Muscle layer of colon (tissue), 2 donors: Measurements from ENCODE around the gene B3GNT7.
"Not testable (repeated sequence)": the region's sequence is repeated elsewhere in the genome, so short reads cannot be mapped to it uniquely, and the experiment has no call there.

ENCODE experiments used
- H3K27ac ChIP-seq: one replicate; pipeline ENCODE4 v1.7.0; 2013; ENCODE audit warnings: low read depth, mild to moderate bottlenecking, low read length, moderate library complexity
- H3K27me3 ChIP-seq, 2 donors: one replicate each; pipeline ENCODE4 v1.7.0; 2013; ENCODE audit warnings: low read length in 2 of 2, mild to moderate bottlenecking in 2 of 2; ENCODE audit not compliant: insufficient read depth in 2 of 2, control insufficient read depth in 1 of 2
- H3K36me3 ChIP-seq: one replicate; pipeline ENCODE4 v1.7.0; 2013; ENCODE audit warnings: mild to moderate bottlenecking, low read length; ENCODE audit not compliant: insufficient read depth
- H3K4me1 ChIP-seq: one replicate; pipeline ENCODE4 v1.7.0; 2013; ENCODE audit warnings: mild to moderate bottlenecking, low read length; ENCODE audit not compliant: insufficient read depth
- H3K4me3 ChIP-seq, 2 donors: one replicate each; pipeline ENCODE4 v1.7.0; 2013; ENCODE audit warnings: low read length in 2 of 2, low read depth in 1 of 2, mild to moderate bottlenecking in 1 of 2, moderate library complexity in 1 of 2
- H3K9ac ChIP-seq: one replicate; pipeline ENCODE4 v1.7.0; 2013; ENCODE audit warnings: low read length
- H3K9me3 ChIP-seq: one replicate; pipeline ENCODE4 v1.7.0; 2013; ENCODE audit warnings: mild to moderate bottlenecking, low read length
- donor health status: abdominal sarcoma.
- donor health status: Adenocarcinoma of cecum.

The B3GNT7 gene

GRCh38 chr2:231398585-231398984 lies 3.1 kb downstream of the B3GNT7 start:
- H3K4me3 ChIP-seq, result no peak overlapping the region
- H3K4me1 ChIP-seq, result peaks cover 9% of the 10 kb centered on the region
- no peaks in the 10 kb centered on the region for H3K36me3 ChIP-seq
- no peaks in the 10 kb centered on the region for H3K9me3 ChIP-seq
- H3K9ac ChIP-seq, result no peak overlapping the region
- no peak overlapping the region for H3K27ac ChIP-seq
- peaks cover 0 to 23% of the 10 kb centered on the region in 2 donors for H3K27me3 ChIP-seq

- Histone ChIP-seq H3K27me3 (peaks cover 0 to 17% of the 10 kb centered on the region in 2 donors), H3K9me3 (no peaks in the 10 kb centered on the region), H3K4me1 (peaks cover 9% of the 10 kb centered on the region), H3K27ac (peak overlapping the region; percentile 34), H3K4me3 (no peak overlapping the region), H3K9ac (no peak overlapping the region), H3K36me3 (no peaks in the 10 kb centered on the region)
These were observed 3.7 kb downstream of the B3GNT7 start for GRCh38 chr2:231399046-231399852.

GRCh38 chr2:231399853-231400680 lies 4.6 kb downstream of the B3GNT7 start:
- Histone ChIP-seq H3K4me3 (no peak overlapping the region), H3K9me3 (no peaks in the 10 kb centered on the region), H3K27me3 (peaks cover 0 to 8% of the 10 kb centered on the region in 2 donors), H3K36me3 (no peaks in the 10 kb centered on the region), H3K9ac (no peak overlapping the region), H3K27ac (peak overlapping the region; percentile 34), H3K4me1 (peaks cover 9% of the 10 kb centered on the region)

- not testable (repeated sequence) for H3K27ac ChIP-seq, H3K27me3 ChIP-seq, H3K9me3 ChIP-seq, H3K4me3 ChIP-seq, H3K36me3 ChIP-seq, H3K4me1 ChIP-seq, H3K9ac ChIP-seq
These were observed 5.2 kb downstream of the B3GNT7 start for GRCh38 chr2:231400681-231401080.

- H3K27me3 ChIP-seq, H3K4me3 ChIP-seq, H3K36me3 ChIP-seq, H3K9me3 ChIP-seq, H3K4me1 ChIP-seq, H3K9ac ChIP-seq, H3K27ac ChIP-seq: not testable (repeated sequence)
These were observed 5.6 kb downstream of the B3GNT7 start for GRCh38 chr2:231401101-231401500.

- H3K36me3 ChIP-seq, H3K9ac ChIP-seq, H3K27ac ChIP-seq, H3K27me3 ChIP-seq, H3K4me1 ChIP-seq, H3K4me3 ChIP-seq, H3K9me3 ChIP-seq: not testable (repeated sequence)
These were observed 8.1 kb downstream of the B3GNT7 start for GRCh38 chr2:231403421-231404182.

GRCh38 chr2:231404183-231404578 lies 8.7 kb downstream of the B3GNT7 start:
- H3K27me3 ChIP-seq, H3K27ac ChIP-seq, H3K4me3 ChIP-seq: not testable (repeated sequence)

GRCh38 chr2:231405601-231406367 lies 10.3 kb downstream of the B3GNT7 start:
- H3K9me3 ChIP-seq, H3K9ac ChIP-seq, H3K36me3 ChIP-seq, H3K4me1 ChIP-seq, H3K27ac ChIP-seq, H3K27me3 ChIP-seq, H3K4me3 ChIP-seq: not testable (repeated sequence)

More at GRCh38 chr2:231404183-231404578, 8.7 kb downstream of the B3GNT7 start:
- H3K9me3 ChIP-seq, H3K4me1 ChIP-seq, H3K36me3 ChIP-seq, H3K9ac ChIP-seq: not testable (repeated sequence)

- H3K4me1 ChIP-seq, H3K27me3 ChIP-seq, H3K9me3 ChIP-seq, H3K9ac ChIP-seq, H3K36me3 ChIP-seq, H3K27ac ChIP-seq, H3K4me3 ChIP-seq: not testable (repeated sequence)
These were observed 12.2 kb downstream of the B3GNT7 start for GRCh38 chr2:231407686-231408085.

- H3K36me3 ChIP-seq, H3K27me3 ChIP-seq, H3K27ac ChIP-seq, H3K4me3 ChIP-seq, H3K9me3 ChIP-seq, H3K9ac ChIP-seq: not testable (repeated sequence)
- H3K4me1 ChIP-seq, result peaks cover 10% of the 10 kb centered on the region
These were observed 12.8 kb downstream of the B3GNT7 start for GRCh38 chr2:231408304-231408703.

GRCh38 chr2:231409776-231410175 lies 14.3 kb downstream of the B3GNT7 start:
- Histone ChIP-seq H3K27me3 (no peaks in the 10 kb centered on the region), H3K36me3 (no peaks in the 10 kb centered on the region), H3K9me3 (no peaks in the 10 kb centered on the region), H3K9ac (no peak overlapping the region), H3K27ac (no peak overlapping the region), H3K4me3 (no peak overlapping the region), H3K4me1 (peaks cover 10% of the 10 kb centered on the region)
